Airway epithelial cell (primary cell): ENCODE data around the gene RANBP6. TPM values are rescaled to one million over a fixed set of nuclear protein-coding genes. Genes with fewer than 3 reads are reported as not detected.

Experiments used
- total RNA-seq: library from RNA; depleted of rRNA; stranded (reverse); fragments of >200 nt; gene quantifications from 2 replicates; pipeline ENCODE4 v1.2.3, GENCODE V29; 2015

The RANBP6 gene
- 11.1 and 17.4 TPM in 2 replicates for total RNA-seq

GRCh38 chr9:6015278-6016157 is at the start of gene RANBP6:
RANBP6 (minus strand) TSS chr9:6015624; CDS start chr9:6015607, 17 bp downstream.

Other genes with a start within 250 kb of the RANBP6 start
- 34.3 and 34.5 TPM in 2 replicates for gene ERMP1, start 182.5 kb downstream of the RANBP6 start, total RNA-seq
- gene MLANA, start 124.7 kb downstream of the RANBP6 start, total RNA-seq, result not detected in 2 replicates
- gene IL33, start 200.2 kb upstream of the RANBP6 start, total RNA-seq, result 13.2 and 17.4 TPM in 2 replicates